NCI-H187 (cell line): Measurements from ENCODE around the gene GADD45B.
"Not testable (repeated sequence)": the region's sequence is repeated elsewhere in the genome, so short reads cannot be mapped to it uniquely, and the experiment has no call there.

Experiments used
- DNase-seq, 2 experiments: peaks; one replicate each; lab custom pipeline; 2025; lab: John Stamatoyannopoulos, UW

The GADD45B gene

GRCh38 chr19:2514981-2515518 lies 39.1 kb downstream of the GADD45B start:
- DNase-seq = no peak

- no peak for DNase-seq
Observed at GRCh38 chr19:2516727-2517126, 40.8 kb downstream of the GADD45B start.

- no peak for DNase-seq
Observed at GRCh38 chr19:2517881-2518601, 42.1 kb downstream of the GADD45B start.

- not testable (repeated sequence) for DNase-seq
Observed at GRCh38 chr19:2518856-2519255, 42.9 kb downstream of the GADD45B start.

- DNase-seq = no peak
Observed at GRCh38 chr19:2519482-2519881, 43.6 kb downstream of the GADD45B start.

GRCh38 chr19:2523630-2524311 lies 47.8 kb downstream of the GADD45B start:
- DNase-seq = no peak

- no peak for DNase-seq
Observed at GRCh38 chr19:2524361-2524839, 48.5 kb downstream of the GADD45B start.

GRCh38 chr19:2524840-2525723 lies 49.2 kb downstream of the GADD45B start:
- no peak for DNase-seq

- no peak for DNase-seq
Observed at GRCh38 chr19:2527171-2527570, 51.2 kb downstream of the GADD45B start.

- no peak for DNase-seq
Observed at GRCh38 chr19:2527686-2528085, 51.8 kb downstream of the GADD45B start.
